ENCODE measurements around the gene REST.

Gene REST

GRCh38 chr4:56971383-56971782 lies 63.7 kb downstream of the REST start (continued):
- TF ChIP-seq ESRRG (CRISPR knock-in tag; IDR thresholded peaks at IDR 0.05) (no peak), ZNF70 (CRISPR knock-in tag; IDR thresholded peaks at IDR 0.05) (no peak), ZNF8 (CRISPR knock-in tag; IDR thresholded peaks at IDR 0.05) (no peak)
- TF ChIP-seq, protein P1, sequence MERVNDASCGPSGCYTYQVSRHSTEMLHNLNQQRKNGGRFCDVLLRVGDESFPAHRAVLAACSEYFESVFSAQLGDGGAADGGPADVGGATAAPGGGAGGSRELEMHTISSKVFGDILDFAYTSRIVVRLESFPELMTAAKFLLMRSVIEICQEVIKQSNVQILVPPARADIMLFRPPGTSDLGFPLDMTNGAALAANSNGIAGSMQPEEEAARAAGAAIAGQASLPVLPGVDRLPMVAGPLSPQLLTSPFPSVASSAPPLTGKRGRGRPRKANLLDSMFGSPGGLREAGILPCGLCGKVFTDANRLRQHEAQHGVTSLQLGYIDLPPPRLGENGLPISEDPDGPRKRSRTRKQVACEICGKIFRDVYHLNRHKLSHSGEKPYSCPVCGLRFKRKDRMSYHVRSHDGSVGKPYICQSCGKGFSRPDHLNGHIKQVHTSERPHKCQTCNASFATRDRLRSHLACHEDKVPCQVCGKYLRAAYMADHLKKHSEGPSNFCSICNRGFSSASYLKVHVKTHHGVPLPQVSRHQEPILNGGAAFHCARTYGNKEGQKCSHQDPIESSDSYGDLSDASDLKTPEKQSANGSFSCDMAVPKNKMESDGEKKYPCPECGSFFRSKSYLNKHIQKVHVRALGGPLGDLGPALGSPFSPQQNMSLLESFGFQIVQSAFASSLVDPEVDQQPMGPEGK (CRISPR knock-in tag; IDR thresholded peaks at IDR 0.05; ENCODE audit: borderline replicate concordance) = no peak

GRCh38 chr4:56972389-56972788 lies 64.7 kb downstream of the REST start:
- no peak for ATAC-seq
- no peak for TF ChIP-seq OSR1 (CRISPR knock-in tag; IDR thresholded peaks at IDR 0.05)
- TF ChIP-seq ZNF70 (CRISPR knock-in tag; IDR thresholded peaks at IDR 0.05) = no peak
- TF ChIP-seq, protein P2, sequence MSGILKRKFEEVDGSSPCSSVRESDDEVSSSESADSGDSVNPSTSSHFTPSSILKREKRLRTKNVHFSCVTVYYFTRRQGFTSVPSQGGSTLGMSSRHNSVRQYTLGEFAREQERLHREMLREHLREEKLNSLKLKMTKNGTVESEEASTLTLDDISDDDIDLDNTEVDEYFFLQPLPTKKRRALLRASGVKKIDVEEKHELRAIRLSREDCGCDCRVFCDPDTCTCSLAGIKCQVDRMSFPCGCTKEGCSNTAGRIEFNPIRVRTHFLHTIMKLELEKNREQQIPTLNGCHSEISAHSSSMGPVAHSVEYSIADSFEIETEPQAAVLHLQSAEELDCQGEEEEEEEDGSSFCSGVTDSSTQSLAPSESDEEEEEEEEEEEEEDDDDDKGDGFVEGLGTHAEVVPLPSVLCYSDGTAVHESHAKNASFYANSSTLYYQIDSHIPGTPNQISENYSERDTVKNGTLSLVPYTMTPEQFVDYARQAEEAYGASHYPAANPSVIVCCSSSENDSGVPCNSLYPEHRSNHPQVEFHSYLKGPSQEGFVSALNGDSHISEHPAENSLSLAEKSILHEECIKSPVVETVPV (CRISPR knock-in tag; IDR thresholded peaks at IDR 0.05) = no peak
- no peak for TF ChIP-seq SNAI2 (CRISPR knock-in tag; IDR thresholded peaks at IDR 0.05)
- no peak for TF ChIP-seq RARB (CRISPR knock-in tag; IDR thresholded peaks at IDR 0.05)
- TF ChIP-seq TCF4 (CRISPR knock-in tag; IDR thresholded peaks at IDR 0.05; ENCODE audit: borderline replicate concordance) = no peak
- TF ChIP-seq TOX (CRISPR knock-in tag; IDR thresholded peaks at IDR 0.05; ENCODE audit: borderline replicate concordance) = no peak
- no peak for TF ChIP-seq GLIS3 (CRISPR knock-in tag; IDR thresholded peaks at IDR 0.05)
- no peak for TF ChIP-seq ZNF565 (CRISPR knock-in tag; conservative IDR thresholded peaks at IDR 0.05; ENCODE audit: low read depth)
- TF ChIP-seq, protein P1 (CRISPR knock-in tag; IDR thresholded peaks at IDR 0.05; ENCODE audit: borderline replicate concordance) = no peak
- TF ChIP-seq ESRRG (CRISPR knock-in tag; IDR thresholded peaks at IDR 0.05) = no peak
- no peak for TF ChIP-seq ZNF8 (CRISPR knock-in tag; IDR thresholded peaks at IDR 0.05)
- TF ChIP-seq, protein P3, sequence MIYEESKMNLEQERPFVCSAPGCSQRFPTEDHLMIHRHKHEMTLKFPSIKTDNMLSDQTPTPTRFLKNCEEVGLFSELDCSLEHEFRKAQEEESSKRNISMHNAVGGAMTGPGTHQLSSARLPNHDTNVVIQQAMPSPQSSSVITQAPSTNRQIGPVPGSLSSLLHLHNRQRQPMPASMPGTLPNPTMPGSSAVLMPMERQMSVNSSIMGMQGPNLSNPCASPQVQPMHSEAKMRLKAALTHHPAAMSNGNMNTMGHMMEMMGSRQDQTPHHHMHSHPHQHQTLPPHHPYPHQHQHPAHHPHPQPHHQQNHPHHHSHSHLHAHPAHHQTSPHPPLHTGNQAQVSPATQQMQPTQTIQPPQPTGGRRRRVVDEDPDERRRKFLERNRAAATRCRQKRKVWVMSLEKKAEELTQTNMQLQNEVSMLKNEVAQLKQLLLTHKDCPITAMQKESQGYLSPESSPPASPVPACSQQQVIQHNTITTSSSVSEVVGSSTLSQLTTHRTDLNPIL (CRISPR knock-in tag; IDR thresholded peaks at IDR 0.05; ENCODE audit: low read depth) = no peak
- TF ChIP-seq TSHZ2 (CRISPR knock-in tag; IDR thresholded peaks at IDR 0.05) = no peak
- TF ChIP-seq CSDC2 (CRISPR knock-in tag; IDR thresholded peaks at IDR 0.05) = no peak
- TF ChIP-seq ZFP3 (CRISPR knock-in tag; IDR thresholded peaks at IDR 0.05) = no peak
- no peak for TF ChIP-seq ZC3H10 (CRISPR knock-in tag; IDR thresholded peaks at IDR 0.05)

DNA sequence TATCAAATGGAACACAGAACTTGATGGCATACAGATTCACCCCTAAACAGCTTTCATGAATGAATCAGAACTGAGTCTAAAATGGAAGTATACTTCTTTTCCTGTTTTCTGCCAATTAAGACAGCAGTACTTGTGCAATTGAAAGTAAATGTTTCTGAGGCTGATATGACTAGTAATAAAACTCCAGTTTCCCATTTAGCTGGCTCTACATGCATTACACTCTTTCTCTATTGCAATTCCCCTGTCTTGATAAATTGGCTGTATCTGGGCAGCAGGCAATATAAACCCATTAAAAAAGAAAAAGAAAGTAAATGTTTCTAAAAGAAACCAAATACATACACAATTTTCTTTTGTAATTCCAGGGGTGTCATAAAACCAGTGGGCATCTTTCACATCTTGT lies 65.1 kb downstream of the REST start:
- TF ChIP-seq ZFP30 (CRISPR knock-in tag; IDR thresholded peaks at IDR 0.05) (no peak), CSDC2 (CRISPR knock-in tag; IDR thresholded peaks at IDR 0.05) (no peak), RARB (CRISPR knock-in tag; IDR thresholded peaks at IDR 0.05) (no peak), ZC3H10 (CRISPR knock-in tag; IDR thresholded peaks at IDR 0.05) (no peak), BACH2 (CRISPR knock-in tag; IDR thresholded peaks at IDR 0.05; ENCODE audit: borderline replicate concordance) (no peak), ESRRG (CRISPR knock-in tag; IDR thresholded peaks at IDR 0.05) (no peak), ISL1 (CRISPR knock-in tag; IDR thresholded peaks at IDR 0.05) (no peak), ZNF565 (CRISPR knock-in tag; conservative IDR thresholded peaks at IDR 0.05; ENCODE audit: low read depth) (no peak), TCF4 (CRISPR knock-in tag; IDR thresholded peaks at IDR 0.05; ENCODE audit: borderline replicate concordance) (no peak), TOX (CRISPR knock-in tag; IDR thresholded peaks at IDR 0.05; ENCODE audit: borderline replicate concordance) (no peak), ARNTL (CRISPR knock-in tag; IDR thresholded peaks at IDR 0.05; ENCODE audit: borderline replicate concordance, low read depth) (no peak), GLIS3 (CRISPR knock-in tag; IDR thresholded peaks at IDR 0.05) (no peak), SNAI2 (CRISPR knock-in tag; IDR thresholded peaks at IDR 0.05) (no peak), OSR1 (CRISPR knock-in tag; IDR thresholded peaks at IDR 0.05) (no peak), ZNF8 (CRISPR knock-in tag; IDR thresholded peaks at IDR 0.05) (no peak), PPARA (CRISPR knock-in tag; IDR thresholded peaks at IDR 0.05; ENCODE audit: borderline replicate concordance) (no peak)
- TF ChIP-seq, protein P1 (CRISPR knock-in tag; IDR thresholded peaks at IDR 0.05; ENCODE audit: borderline replicate concordance) = no peak
- TF ChIP-seq, protein P4, sequence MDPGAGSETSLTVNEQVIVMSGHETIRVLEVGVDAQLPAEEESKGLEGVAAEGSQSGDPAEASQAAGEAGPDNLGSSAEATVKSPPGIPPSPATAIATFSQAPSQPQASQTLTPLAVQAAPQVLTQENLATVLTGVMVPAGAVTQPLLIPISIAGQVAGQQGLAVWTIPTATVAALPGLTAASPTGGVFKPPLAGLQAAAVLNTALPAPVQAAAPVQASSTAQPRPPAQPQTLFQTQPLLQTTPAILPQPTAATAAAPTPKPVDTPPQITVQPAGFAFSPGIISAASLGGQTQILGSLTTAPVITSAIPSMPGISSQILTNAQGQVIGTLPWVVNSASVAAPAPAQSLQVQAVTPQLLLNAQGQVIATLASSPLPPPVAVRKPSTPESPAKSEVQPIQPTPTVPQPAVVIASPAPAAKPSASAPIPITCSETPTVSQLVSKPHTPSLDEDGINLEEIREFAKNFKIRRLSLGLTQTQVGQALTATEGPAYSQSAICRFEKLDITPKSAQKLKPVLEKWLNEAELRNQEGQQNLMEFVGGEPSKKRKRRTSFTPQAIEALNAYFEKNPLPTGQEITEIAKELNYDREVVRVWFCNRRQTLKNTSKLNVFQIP (CRISPR knock-in tag; IDR thresholded peaks at IDR 0.05; ENCODE audit: borderline replicate concordance, low read depth) = no peak
- ATAC-seq = no peak
